ENCODE measurements around the gene DENND4A.

- TF ChIP-seq TAF1 (IDR thresholded peaks at IDR 0.05; ENCODE audit: borderline replicate concordance, low read depth, low read length) (no peak), POLR2A (IDR thresholded peaks at IDR 0.05; ENCODE audit: low read depth, low read length) (no peak), POLR2AphosphoS5 (IDR thresholded peaks at IDR 0.05; ENCODE audit: low read depth, low read length) (no peak)
These were observed 13.1 kb upstream of the DENND4A start for GRCh38 chr15:65805019-65805745.

Measured in GM12892 (cell line).